Inflammatory macrophage treated with lipopolysaccharide for 1 hour (primary cell): ENCODE results near the gene PTPN20.

ENCODE experiments used
- DNase-seq, 2 donors: peaks; one replicate each; pipeline ENCODE4 v3.0.0-alpha.2; 2020 to 2022

PTPN20 gene

DNA sequence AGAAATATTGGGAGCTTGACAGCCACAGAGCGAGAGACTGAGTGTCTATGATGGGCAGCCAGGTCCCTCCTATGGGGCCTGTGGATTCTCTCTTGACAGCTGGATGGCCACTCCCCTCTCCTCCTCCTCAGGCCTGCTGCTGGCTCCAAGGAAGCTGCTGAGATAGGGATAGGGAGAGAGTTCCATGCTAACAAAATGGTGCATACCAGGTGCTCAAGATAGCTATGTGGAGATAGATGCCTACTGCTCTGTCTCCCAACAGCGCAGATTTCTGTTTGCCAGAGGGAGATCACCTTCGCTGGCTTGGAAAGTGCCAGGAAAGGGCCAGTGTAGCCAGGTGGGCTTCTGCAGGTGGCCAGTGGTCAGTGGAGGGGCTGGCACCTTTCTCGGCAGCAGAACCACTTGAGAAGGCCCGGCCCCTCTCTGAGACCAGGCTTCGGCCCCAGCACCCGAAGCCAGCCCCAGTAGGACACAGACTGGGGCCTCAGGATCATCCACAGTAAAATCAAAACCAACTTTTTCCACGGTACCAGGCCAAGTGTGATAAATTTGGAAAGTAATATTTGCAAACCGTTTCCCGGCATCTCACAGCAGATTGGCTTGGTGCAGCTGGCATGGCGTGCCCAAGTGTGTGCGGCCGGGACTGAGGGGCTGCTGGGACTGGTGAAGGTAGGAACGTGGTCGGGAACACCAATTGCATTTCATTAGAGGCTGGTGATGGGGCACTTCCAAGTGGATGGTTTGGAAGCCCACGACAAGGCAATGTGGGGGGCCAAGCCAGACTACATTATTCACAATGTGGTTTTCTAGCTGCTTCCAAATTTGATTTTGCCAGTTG is 139.6 kb downstream of the PTPN20 start:
- DNase-seq = no peak

GRCh38 chr10:47051741-47052238 is 140.6 kb downstream of the PTPN20 start:
- no peak for DNase-seq
